GM10248 (cell line): Measurements from ENCODE around the gene ARVCF.

Experiments
- CTCF ChIA-PET: fragments of 300-600 bp; sonication (Branson Sonifier 250); formaldehyde crosslinking; extraction: SDS; loops from one replicate; lab custom pipeline; 2021; ENCODE audit warnings: antibody characterized with exemption; lab: Yijun Ruan, JAX
- POLR2A ChIA-PET: fragments of 350-650 bp; sonication (Branson Sonifier 250); formaldehyde crosslinking; extraction: SDS; loops from one replicate; lab custom pipeline; 2020; ENCODE audit warnings: antibody characterized with exemption; lab: Yijun Ruan, JAX
- DNase-seq: peaks from one replicate; pipeline ENCODE4 v3.0.0; 2012; ENCODE audit errors: extremely low spot score
- TF ChIP-seq, protein P1 (sequence below): IDR thresholded peaks from 2 replicates; pipeline ENCODE4 v1.5.1; 2012; ENCODE audit warnings: mild to moderate bottlenecking, low read depth; ENCODE audit errors: extremely low read depth, missing control alignments, control extremely low read depth

ARVCF gene

DNA sequence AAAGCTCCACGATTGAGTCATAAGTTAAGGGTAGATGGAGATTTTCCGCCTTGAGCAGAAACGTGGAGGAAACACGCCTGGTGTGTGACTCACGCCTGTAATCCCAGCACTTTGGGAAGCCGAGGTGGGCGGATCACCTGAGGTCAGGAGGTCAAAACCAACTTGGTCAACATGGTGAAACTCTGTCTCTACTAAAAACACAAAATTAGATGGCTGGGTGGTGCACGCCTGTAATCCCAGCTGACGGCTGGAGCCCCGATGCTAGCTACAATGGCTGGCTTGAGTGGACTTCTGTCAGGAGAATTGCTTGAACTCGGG, 46.1 kb upstream of the ARVCF start:
- DNase-seq: no peak
- TF ChIP-seq, protein P1, sequence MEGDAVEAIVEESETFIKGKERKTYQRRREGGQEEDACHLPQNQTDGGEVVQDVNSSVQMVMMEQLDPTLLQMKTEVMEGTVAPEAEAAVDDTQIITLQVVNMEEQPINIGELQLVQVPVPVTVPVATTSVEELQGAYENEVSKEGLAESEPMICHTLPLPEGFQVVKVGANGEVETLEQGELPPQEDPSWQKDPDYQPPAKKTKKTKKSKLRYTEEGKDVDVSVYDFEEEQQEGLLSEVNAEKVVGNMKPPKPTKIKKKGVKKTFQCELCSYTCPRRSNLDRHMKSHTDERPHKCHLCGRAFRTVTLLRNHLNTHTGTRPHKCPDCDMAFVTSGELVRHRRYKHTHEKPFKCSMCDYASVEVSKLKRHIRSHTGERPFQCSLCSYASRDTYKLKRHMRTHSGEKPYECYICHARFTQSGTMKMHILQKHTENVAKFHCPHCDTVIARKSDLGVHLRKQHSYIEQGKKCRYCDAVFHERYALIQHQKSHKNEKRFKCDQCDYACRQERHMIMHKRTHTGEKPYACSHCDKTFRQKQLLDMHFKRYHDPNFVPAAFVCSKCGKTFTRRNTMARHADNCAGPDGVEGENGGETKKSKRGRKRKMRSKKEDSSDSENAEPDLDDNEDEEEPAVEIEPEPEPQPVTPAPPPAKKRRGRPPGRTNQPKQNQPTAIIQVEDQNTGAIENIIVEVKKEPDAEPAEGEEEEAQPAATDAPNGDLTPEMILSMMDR: no peak
- ChIA-PET CTCF (no interaction called here), POLR2A (no interaction called here)

DNA sequence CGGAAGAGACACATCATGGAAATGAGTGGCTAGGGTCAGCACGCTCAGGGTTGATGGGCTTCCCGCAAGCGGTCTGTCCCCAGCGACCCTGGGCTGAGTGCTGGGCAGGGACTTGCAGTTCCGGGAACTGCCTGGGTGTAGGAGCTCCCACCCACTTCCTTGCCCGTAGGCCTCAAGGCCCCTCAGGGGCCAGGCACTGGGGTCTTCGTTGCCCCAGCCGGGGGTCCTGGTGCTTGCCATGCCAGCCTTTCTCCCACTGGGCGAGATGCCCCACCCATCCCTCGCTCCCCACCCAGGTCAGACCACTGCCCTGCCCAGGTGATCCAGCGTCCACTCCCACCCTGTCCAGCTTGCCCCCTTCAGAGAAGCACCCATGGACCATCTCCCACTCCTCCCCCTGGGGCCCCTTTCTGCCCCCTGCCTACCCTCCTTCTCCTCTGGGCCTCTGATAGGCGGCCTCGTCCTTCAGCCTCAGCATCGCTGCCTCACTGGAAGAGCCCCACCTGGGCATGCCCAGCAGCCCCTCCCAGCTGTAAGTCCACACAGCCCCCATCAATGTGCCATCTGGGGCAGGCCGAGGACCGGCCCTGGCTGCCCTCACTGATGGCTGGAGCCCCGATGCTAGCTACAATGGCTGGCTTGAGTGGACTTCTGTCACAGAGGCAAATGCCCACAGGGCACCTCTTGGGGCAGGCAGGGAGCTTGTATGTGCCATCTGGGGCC, 45.6 kb upstream of the ARVCF start:
- POLR2A ChIA-PET: no interaction called here
- DNase-seq: no peak
- CTCF ChIA-PET: no interaction called here
- TF ChIP-seq, protein P1: no peak

DNA sequence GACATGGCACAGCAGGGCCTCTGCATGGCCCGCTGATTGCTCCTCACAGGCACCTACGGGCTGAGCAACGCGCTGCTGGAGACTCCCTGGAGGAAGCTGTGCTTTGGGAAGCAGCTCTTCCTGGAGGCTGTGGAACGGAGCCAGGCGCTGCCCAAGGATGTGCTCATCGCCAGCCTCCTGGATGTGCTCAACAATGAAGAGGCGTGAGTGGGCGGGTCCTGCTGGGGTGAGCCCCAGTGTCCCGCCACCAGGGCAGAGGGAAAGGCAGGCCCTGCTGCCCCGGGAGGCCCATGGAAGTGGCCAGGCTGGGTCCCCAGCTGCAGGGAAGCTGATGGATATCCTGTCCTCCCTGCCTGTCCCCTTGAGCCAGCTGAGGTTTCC, 44.8 kb upstream of the ARVCF start:
- no peak for DNase-seq
- POLR2A ChIA-PET: no interaction called here
- TF ChIP-seq, protein P1: no peak
- CTCF ChIA-PET: no interaction called here

DNA sequence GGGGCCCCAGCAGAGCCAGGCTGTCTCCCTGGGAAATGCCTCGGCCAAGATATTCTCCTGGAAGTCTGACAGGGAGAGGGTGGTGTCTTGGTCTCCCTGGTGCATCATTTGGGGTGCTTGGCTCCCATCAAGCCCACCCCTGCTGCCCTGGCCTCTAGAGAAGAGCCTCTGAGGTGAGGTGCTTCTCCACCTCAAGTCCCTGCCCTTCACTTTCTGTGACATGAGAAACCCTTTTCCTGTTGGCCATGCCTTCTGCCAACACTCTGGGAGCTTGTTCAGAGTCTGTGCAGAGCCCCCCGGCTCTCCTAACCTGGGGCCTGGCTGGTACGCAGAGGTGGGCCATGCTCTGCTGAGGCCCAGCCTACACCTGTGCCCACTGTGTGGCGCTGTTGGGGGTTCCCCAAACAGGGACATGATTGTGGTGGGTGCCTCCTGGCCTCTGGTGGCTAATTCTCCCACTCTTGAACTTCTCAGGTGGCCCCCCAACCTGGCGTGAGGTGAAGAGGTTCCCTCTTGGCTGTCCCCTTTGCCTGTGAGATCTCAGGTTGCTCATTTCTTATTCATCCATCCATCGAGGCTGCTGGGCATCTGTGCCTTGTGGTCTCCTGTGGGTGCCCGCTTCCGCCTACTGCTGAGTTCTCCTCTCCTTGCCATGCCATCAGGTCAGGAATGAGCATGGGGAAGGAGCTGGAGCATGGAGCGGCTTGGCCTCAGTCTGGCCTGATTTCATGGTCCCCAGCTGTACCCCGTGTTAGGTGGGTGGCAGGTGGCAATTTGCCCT, 44.3 kb upstream of the ARVCF start:
- CTCF ChIA-PET: no interaction called here
- POLR2A ChIA-PET: no interaction called here
- TF ChIP-seq, protein P1: no peak
- no peak for DNase-seq

DNA sequence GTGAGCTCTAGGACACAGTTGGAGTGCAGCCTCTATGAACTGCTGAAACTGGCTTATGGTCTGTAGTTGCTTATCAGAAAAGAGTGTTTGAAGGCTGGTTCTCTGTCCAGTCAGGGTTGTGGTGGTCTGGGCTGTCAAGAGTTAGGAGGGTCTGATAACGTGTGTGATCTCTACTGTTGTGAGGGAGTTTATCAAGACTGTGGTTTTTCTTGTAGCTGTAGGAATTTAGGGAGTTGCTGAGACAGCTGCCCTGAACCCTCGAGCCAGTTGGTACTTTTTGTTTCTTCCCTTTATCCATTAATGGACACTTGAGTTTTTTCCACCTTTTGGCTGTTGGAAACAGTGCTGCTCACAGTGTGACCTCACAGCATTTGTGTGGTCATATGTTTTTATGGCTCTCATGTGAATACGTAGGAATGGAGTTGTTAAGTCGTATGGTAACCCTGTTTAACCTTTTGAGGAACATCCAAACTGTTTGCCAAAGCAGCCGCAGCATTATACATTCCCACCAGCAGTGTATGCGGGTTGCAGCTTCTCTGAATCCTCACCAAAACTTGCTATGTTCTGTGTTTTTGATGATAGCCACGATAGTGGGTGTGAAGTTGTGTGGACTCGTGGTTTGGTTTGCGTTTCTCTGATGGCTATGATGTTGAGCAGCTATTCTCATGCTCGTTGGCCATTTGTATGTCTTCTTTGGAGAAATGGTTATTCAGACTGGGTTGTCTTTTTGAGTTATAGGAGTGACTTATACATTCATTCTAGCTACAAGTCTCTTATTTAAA, 42.6 kb upstream of the ARVCF start:
- POLR2A ChIA-PET: no interaction called here
- TF ChIP-seq, protein P1: no peak
- no peak for DNase-seq
- CTCF ChIA-PET: interaction anchor here (0.7 to 1.5 kb wide), 2 partner anchors 13 to 38 kb away, joined by 3 to 4 read pairs; partner anchors contain the start of gene TANGO2

DNA sequence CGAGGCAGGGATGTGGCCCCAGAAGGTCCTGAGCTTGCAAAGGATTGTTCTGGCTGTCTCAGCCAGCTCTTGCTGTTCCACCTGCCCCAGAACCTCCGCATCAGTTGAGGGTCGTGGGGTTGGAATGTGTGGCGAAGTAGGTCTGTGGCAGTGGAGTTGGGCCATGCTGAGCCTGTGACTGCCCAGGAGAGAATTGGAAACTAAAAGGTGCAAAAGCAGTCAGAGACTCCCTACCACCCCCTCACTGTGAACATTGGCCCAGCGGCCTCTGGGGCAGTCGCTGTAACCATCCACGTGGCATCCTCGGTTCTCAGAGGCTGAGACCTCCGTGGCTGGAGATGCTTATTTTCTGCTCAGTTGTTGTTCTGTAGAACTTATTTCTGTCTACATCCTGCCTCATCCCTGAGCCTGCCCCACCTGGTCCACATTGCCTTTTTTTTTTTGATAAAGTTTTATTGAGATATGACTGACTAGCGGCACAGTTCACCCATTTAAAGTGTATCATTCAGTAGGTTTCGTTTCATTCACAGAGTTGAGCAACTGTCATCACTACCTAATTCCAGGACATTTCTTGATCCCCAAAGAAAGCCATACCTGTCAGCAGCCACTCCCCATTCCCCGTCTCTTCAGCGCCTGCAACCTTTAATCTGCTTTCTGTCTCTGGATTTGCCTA, 41.1 kb upstream of the ARVCF start:
- TF ChIP-seq, protein P1: no peak
- no peak for DNase-seq
- ChIA-PET CTCF (no interaction called here), POLR2A (no interaction called here)
